M059J (cell line): Measurements from ENCODE around the gene KRTAP24-1. TPM values are rescaled to one million over a fixed set of nuclear protein-coding genes. Genes with fewer than 3 reads are reported as not detected.

Experiments used
- DNase-seq: peaks from one replicate; pipeline ENCODE4 v3.0.0-alpha.2; 2012; ENCODE audit warnings: low read depth
- total RNA-seq: library from RNA; depleted of rRNA; stranded (reverse); fragments of >200 nt; shearing (Covaris generic); gene quantifications from 2 replicates; pipeline ENCODE4 v1.2.3, GENCODE V29; 2014; rRNA removed

Gene KRTAP24-1, protein sequence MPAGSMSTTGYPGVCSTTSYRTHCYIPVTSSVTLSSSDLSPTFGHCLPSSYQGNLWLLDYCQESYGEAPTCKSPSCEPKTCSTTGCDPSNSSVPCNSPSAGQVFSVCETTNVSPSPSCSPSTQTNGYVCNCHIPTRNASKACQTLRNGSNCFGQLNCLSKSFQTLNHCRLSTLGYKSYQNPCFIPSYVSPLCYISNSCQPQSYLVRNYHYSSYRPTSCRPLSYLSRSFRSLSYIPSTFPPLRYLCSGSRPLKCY
- total RNA-seq, result not detected in 2 replicates

DNA sequence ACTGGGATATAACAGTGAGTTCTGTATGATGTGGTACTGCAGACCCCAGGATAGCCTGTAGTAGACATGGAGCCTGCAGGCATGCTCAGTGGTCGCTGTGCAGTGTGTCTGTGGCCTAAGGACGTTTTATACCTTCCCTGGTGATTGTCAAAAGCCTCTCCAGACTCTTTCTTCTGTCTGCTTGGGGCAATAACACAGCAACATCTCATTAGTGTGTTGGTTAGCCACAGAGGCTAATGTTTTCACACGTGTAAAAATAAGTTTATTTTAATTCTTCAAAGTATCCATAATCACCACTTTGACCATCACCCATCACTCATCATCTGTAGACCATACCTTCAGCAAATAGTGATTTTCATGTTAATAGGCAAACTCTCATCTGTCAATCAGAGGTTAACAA is at the start of gene KRTAP24-1:
Gene KRTAP24-1, minus strand, starts transcription at position 101 of the 400 bp plus-strand sequence. Its CDS starts 18 bp downstream, at position 83.
- no peak for DNase-seq

DNA sequence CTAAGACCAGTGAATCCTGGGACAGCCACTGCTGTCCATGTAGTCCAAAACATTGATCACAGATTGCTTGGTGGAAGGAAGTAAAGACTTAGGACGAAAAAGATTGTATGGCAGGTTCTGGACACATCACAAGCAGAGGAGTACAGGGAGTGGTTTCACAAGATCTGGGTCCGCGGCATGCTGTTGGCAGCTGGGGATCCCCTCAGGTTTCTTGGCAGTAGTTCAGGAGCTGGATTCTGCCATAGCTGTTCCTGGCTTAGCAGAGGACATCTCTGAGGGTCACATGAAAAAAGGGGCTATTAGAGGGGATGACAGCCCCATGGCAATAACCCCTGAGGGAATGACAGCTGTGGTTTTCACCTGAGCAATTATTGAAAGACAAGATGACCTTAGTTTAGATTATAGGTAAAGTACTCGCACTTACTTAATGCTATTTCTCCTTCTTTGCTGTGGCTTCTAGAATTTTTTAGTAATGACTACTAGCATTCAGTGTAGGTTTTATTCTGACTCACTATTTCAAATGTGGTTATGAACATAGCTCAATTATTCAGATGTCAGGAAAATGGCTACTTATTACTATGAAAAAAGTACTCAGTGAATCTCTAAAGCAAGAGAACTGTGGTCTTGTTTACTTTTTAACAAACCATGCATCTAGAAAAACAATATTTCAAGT is 46.6 kb upstream of the KRTAP24-1 start:
- peak; percentile 1 for DNase-seq

DNA sequence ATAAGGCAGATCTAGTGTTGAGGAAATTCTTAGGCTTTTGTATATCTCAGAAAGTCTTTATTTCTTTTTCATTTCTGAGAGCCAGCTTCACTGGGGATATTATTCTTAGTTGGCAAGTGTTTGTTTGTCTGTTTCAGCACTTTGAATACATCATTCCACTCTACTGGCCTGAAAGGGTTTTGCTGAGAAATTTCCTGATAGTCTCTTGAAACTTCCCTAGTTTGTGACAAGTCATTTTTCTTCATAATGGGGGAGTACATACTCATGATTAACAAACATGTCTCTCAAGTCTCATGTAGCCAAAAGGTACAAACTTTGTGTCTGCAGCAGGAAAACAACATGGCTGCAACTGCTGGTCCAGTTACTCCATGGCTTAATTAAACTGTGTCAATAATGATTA is 43.6 kb upstream of the KRTAP24-1 start:
- no peak for DNase-seq

DNA sequence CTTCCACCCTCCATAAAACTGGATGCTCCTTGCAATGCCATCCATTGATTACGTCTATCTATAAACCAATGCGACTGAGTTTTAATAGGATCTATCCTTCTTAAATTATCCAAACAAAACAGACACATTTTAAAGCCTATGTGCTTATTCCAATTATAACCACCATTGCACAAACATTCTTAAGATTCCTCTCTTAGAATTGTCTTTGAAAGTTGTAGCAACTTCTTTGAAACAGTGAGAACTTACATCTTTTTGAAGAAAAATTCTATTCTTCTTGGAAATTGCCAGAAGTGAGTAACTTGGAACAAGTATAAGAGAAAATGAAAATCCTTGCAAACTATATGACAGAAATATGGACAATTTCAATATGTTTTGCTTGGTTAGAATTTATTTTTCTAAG is 37.5 kb upstream of the KRTAP24-1 start, which contains the start of gene KRTAP26-1:
Gene KRTAP26-1, minus strand, starts transcription at position 101 of the 400 bp plus-strand sequence. CDS start 280 bp downstream, outside the sequence.
- no peak for DNase-seq

DNA sequence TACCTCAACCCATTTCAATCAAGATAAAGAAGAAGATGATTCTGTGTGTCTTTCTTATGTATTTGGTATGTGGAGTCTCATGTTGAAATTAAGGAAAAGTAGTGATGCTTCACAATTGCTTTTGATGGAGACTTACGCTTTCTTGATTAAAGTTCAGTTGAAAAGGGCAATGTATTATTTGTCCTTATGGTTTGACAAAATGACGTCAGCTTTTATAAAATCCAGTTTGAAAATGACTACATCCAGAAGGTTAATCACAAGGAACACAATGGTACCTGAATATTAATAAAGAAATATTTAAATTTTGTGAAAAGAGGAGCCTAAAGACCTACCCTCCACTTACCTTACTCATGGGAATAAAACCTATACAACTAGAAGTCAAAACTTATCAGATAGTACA is 33.0 kb upstream of the KRTAP24-1 start:
- DNase-seq, result no peak

DNA sequence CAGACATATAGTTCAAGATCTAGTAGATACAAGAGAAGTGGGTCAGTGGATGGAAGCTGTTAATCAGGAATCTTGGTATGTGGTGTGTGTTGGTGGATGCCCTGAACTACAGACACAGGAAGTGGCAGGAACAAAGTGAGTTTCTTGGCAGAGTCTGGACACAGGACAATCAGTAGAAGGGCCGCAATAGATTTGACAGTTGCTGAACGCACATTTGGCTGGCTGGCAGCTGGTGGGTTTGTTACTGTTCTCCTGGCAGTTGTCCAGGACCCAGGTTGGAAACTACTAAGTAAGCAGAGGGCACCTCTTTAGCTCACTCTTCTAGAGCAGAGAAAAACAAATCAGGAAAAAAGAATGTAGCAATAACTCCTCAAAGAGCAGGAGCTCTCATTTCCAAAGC is 24.1 kb upstream of the KRTAP24-1 start:
- no peak for DNase-seq

DNA sequence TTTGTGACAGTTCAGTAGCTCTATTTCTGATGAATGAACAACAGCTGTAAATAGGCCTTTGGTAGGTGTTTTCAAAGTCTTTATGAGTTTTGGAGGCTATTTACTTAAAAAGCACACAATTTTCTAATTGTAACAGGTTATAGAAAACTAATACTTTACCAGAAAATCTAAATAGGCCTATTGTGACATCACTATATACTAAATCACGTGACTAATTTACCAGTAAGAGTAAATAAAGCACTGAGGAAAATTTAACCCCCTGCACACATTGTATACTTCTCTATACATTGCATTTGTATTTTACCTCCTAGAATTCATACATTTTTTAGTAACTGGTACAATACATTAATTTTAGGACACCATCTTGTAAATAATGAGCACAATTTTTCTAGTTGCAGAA is 22.4 kb upstream of the KRTAP24-1 start:
- DNase-seq, result no peak

DNA sequence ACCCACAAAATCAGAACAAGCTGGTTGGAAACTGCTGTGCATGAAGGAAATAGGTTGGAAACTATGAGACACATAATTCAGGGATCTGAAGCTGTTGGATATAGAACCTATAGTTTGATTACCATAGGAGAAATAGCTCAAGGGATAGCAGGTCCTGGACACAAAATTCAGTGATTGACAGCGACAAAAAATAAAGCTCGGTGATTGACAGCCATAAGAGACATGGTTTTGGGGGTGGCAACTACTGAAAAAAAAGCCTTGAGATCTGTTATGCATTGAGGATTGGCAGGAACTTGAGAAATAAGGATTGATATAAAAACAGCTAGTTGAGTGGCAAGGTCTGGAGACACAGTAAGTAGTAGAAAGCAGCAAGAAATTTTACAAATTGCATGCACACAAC is 6.5 kb upstream of the KRTAP24-1 start, which contains the start of gene KRTAP25-1:
Gene KRTAP25-1, minus strand, starts transcription at position 300 of the 400 bp plus-strand sequence. Its CDS starts 24 bp downstream, at position 276.
- no peak for DNase-seq

DNA sequence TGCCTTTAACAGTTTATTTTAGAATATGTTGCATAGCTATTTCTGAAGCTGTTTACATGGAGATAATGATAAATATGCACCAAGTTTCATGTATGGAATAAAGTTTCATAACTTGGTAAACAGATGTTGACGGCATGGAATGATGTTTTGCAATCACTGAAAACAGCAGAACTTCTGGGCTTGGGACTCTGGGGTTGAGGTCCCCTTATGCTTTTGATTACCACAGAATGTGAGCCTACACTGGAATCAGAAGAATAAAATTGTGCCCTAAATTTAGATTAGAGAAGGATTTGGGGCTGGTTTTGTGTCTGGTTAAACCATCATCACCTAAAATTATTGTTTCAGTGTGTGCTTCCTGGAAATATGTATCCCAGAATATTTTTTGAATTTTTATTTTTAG is 11.1 kb downstream of the KRTAP24-1 start:
- DNase-seq, result no peak

DNA sequence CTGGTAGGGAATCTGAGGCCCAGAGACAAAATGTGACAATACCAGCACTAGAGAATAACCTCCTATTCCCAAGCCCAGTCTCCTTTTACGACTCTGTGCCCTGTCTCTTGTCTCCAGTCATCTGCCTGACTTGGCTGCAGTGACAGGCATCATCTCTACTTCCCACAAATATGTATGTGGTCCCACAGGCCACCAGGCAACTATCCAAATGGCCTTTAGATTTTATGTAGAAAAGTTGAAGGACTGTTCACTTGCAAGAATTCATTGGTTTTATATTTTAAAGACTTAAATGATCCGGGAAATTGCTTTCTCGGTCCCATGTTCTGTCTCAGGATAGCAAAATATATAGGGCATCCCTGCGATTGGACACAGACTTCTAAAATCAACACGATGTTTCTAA is 11.6 kb downstream of the KRTAP24-1 start:
- DNase-seq, result no peak

DNA sequence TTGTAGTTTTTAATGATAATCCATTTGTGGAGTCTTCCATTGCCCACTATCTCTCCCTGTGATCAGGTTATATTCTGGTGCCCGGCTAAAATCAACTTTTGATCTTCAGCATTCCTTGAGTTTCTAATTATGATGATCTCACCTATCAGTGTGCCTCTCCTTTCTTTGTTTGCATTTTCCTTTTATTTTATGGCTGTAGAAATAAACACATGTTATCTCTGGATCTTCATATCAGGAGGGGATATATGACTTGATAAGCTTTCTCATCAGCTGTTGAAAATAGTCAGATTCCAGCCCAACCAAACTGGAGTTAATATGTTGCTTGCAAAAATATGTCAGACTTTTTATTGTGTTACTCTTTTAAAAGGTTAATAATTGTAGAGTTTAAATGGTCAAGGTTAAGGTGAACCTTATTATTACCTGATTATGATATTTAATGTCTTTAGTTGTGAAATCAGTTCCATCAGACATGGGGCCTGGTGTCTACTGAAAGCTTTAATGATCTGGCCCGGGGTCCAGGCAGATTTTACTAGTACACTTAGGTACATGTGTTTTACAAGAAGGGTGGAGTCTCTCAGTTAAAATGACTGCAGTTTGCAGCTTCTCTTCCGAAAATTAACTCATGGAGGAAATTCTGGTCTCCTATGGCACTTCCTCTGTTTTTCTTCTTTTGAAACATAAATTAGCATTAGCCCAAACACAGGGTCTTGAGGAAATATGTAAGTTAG is 12.8 kb downstream of the KRTAP24-1 start:
- DNase-seq, result no peak

DNA sequence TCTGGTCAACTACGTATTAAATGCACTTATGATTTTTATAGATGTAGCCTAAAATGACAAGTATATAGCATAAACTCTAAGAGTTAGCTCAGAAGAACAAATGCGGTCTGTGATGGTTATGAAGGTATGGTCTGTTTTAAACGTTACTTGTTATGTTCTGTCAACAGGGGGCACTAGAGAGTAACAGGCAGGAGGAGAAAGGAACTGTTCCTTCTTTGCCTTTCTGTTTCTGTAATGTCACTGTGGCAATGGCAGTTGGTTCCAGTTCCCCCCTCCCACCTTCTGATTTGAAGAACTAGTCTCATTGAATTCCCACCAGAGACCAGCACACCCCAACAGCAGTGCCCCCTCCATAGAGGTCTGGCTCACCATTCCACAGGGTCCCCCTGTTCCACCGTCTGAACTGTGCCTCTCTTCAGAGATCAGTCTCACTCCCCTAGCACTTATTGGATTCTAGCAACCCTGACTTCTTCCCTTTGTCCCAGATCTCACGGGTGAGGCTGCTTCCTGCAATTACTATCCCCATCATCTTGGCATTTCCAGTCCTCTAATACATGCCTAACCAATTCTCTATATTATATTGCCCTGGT is 14.0 kb downstream of the KRTAP24-1 start:
- DNase-seq, result no peak

DNA sequence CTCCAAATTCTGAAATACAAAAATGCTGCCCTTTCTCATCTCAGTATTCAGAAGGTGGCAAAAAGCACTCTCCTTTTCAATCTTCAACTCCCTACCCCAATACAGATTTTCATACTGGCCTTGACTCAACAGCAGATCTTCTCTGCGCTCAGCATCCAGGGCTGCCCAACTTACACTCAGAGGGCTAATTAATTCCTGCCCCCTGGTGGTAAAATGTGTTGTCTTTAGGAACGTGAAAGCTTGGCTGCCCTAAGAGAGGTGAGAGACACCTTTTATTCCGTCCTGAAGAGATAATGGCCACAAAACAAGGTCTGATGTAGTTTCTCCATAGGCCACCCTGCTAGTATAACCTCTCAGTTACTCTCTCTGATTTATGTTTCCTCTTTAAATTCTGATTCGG is 25.0 kb downstream of the KRTAP24-1 start:
- peak; percentile 4 for DNase-seq

DNA sequence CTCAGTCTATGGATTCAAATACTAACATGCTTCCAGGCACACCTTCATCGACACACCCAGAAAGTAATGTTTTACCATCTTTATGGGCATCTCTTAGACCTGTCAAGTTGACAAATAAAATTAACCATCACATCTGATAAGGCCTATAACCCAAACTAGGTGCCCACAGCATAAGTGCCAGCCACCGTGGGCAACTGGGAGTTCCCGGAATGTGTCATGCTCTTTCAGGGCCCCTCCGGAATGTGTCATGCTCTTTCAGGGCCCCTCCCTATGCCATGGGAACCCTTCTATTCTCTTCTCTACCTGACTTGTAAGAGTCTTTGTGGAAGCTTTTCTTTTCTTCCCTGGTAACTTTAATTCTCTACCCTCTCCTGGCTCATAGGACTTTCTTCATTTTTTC is 26.6 kb downstream of the KRTAP24-1 start:
- DNase-seq, result no peak

DNA sequence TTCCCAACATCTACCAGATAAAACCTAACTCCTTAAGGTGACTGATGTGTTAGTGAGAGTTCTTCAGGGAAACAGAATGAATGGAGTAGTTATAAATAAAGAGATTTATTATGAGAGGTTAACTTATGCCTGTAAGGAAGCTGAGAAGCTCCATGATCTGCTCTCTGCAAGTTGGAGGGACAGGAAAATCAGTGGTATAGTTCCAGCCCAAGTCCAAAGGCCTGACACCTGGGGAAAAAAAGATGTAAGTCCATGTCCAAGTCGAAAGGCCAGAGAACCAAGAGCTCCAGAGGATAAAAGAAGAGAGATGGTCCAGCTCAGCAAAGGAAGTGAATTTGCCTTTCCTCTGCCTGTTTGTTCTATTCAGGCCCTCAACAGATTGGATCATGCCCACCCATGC is 27.1 kb downstream of the KRTAP24-1 start:
- no peak for DNase-seq

DNA sequence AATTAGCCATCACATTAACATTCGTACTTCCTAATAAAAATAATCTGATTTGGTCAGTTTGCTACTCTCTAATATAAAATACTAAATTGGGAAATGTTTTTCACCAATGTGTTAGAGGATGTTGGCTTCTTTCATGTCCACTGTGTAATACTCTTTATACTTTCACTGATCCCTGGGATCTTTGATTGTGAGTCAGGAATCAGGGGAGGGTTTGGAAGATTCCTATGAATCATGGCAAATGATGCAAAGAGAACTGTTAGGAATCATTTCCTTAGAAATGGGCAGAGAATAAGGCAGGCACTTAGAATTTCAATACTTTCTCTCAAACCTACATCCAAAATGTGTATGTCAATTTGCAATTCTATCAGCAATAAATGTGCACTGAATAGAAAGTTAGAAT is 31.0 kb downstream of the KRTAP24-1 start:
- DNase-seq, result no peak

DNA sequence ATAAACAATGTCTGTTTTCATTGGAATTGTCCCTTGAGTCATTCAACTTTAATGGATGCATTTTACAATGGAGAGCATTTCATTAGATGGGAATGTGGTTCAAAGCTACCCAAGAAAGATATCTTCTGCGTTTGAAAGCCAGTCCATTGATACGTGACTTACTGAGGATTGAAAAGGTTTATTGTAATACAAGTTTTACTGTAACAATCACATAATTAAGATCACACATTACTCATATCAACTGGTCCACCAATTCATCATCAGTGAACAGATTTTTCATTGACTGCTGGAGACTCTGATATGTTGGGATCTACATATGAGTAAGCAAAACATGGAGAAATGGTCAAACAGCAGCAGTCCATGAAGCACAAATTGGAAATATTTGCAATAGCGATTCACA is 32.8 kb downstream of the KRTAP24-1 start:
- DNase-seq, result no peak

DNA sequence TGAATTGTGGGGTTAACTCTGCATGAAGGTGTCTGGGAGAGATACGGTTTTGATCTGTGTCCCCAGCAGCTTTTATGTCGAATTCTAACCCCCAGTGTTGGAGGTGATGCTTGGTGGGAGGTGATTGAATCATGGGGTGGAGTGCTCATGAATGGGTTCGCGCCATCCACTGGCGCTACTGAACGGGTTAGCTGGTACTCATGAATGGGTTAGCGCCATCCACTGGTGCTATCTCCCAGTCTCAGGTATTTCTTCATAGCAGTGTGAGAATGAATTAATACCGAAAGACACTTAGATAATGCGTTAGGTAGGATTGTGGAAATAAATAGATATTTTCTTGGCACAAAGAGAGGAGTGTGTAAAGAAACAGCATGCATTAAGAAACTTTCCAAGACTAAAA is 33.9 kb downstream of the KRTAP24-1 start:
- DNase-seq, result no peak

DNA sequence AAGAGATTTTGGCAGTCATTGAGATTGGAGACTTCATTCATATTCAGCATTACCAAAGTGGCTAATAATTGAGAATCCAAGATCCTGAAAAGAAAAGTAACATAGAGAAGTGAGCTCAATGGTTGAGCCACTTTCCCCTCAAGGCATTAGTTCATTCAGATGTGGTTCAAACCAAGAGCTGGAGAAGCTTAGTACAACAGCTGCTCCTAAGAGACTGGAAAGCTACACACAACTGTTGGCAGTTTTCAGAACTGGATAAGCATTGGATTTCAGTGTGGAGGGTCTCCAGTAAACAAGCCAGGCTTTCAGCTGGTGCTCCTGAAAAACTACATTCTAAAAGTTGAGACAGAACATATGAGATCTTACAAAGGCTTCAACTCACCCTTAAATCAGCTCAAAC is 37.7 kb downstream of the KRTAP24-1 start:
- DNase-seq, result no peak

DNA sequence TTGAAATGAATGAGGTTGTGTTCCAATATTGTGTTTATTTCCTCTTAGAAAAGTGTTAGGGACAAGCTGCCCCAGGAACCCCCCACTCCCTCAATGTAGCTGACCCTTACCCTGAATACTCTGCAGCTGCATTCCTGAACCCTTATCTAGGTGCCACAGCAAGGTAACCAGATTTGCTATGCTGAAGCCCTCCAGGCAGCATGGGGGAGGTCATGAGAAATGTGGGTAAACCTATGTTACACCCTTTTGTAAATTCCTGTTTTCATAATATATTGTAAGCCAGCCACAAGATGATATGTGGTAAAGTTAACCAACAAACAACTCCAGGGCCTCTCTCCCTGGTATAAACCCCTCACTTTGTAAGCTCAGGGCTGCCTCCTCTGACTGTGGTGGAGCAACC is 39.1 kb downstream of the KRTAP24-1 start:
- no peak for DNase-seq

DNA sequence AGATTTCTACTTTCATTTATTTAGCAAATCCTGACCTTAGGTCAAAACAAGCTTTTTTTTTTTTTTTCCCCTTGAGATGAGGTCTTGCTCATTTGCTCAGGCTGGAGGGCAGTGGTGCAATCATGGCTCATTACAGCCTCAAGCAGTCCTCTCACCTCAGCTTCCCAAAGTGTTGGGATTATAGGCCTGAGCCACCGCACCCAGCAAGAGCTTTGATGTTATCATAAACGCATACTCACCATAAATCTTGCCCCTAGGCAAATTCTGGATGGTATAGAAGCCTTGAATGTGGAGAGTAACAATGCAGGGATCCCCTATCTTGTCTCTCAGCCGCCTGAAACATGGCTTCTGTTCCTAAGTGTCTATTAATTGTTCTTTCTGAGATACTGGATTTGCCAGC is 42.1 kb downstream of the KRTAP24-1 start:
- DNase-seq, result no peak

DNA sequence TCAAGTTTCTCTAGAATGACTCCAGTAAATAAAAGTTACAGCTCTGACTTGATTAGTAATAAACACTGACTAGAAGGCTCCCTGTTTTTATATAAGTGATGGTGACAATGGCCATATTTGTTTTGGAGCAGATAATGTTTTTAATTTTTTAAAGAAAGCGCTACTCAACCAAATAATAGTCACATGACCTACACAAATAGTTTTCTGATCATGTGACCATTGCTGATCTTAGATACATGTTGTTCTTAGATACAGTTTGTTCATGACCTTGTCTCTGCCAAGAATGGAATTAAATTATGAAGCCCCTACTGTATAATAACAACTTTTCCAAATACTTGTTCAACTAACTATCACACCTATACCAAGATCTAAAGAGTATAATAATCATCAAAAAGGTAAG is 44.6 kb downstream of the KRTAP24-1 start:
- no peak for DNase-seq
